ENCODE measurements around the gene SEL1L2. TPM values are rescaled to one million over a fixed set of nuclear protein-coding genes. Genes with fewer than 3 reads are reported as not detected.

The SEL1L2 gene
- polyA plus RNA-seq, 3 donors, result not detected

DNA sequence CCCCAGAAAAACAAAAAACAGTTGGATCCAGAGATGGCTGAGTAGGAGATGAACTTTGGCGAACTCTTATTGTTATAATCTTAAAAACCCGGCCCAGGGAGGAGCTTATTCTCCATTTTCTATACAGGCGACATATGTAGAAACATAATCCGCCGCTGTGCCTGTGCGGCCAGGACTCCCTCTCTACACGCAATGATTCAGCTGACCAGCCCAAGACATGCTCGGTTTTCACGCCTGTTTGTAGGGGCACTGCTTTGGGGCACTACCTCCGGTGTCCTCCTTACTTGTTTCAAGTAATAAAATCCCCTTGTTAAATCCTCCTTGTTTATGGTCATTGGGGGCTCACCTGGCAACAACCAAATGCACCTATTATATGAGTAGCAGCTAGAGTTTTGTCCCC, 89.9 kb downstream of the SEL1L2 start:
- no peaks in the 10 kb centered on the region for H3K4me1 Mint-ChIP-seq

GRCh38 chr20:13898012-13898612, 92.3 kb downstream of the SEL1L2 start:
- TF ChIP-seq, protein P1, sequence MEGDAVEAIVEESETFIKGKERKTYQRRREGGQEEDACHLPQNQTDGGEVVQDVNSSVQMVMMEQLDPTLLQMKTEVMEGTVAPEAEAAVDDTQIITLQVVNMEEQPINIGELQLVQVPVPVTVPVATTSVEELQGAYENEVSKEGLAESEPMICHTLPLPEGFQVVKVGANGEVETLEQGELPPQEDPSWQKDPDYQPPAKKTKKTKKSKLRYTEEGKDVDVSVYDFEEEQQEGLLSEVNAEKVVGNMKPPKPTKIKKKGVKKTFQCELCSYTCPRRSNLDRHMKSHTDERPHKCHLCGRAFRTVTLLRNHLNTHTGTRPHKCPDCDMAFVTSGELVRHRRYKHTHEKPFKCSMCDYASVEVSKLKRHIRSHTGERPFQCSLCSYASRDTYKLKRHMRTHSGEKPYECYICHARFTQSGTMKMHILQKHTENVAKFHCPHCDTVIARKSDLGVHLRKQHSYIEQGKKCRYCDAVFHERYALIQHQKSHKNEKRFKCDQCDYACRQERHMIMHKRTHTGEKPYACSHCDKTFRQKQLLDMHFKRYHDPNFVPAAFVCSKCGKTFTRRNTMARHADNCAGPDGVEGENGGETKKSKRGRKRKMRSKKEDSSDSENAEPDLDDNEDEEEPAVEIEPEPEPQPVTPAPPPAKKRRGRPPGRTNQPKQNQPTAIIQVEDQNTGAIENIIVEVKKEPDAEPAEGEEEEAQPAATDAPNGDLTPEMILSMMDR (IDR thresholded peaks at IDR 0.05), result no peak
- H3K4me1 Mint-ChIP-seq, result no peaks in the 10 kb centered on the region
- no peak overlapping the region for H3K4me3 Mint-ChIP-seq
- no peak overlapping the region for H3K27ac ChIP-seq (ENCODE audit: low read depth in 1 of 2, low read length in 2 of 2)
- no peak overlapping the region for H2AFZ ChIP-seq (ENCODE audit: insufficient read depth, low read depth, low read length, poor library complexity, severe bottlenecking)
- H4K20me1 ChIP-seq (ENCODE audit: insufficient read depth, low read length), result no peaks in the 10 kb centered on the region
- no peaks in the 10 kb centered on the region for H3K79me2 ChIP-seq (ENCODE audit: insufficient read depth, low read length)
- no peak for DNase-seq
- H3K27ac Mint-ChIP-seq, result no peak overlapping the region
- WGBS (ENCODE audit: insufficient coverage), result 100% methylated on average over 2 of the region's 2 CpGs
- H3K36me3 ChIP-seq (replicated peaks in 1 of 2; ENCODE audit: control insufficient read depth in 1 of 2, insufficient read depth in 2 of 2, low read length in 2 of 2), result no peaks in the 10 kb centered on the region
- intact Hi-C loops (cut with micrococcal nuclease), result no loop called here
- no peaks in the 10 kb centered on the region for H3K27me3 ChIP-seq (ENCODE audit: control insufficient read depth in 2 of 2, insufficient read depth in 2 of 2, low read length in 2 of 2)
- H3K4me3 ChIP-seq (replicated peaks in 1 of 3; ENCODE audit: low read depth in 2 of 3, low read length in 3 of 3), result no peak overlapping the region
- peaks cover 2 to 9% (median 2%) of the 10 kb centered on the region in 3 donors for H3K27me3 Mint-ChIP-seq (ENCODE audit: low read depth in 3 of 3)
- H3K4me2 ChIP-seq (replicated peaks; ENCODE audit: extremely low read depth, low read length, poor library complexity, severe bottlenecking), result no peak overlapping the region
- no peaks in the 10 kb centered on the region for H3K36me3 Mint-ChIP-seq
- no peaks in the 10 kb centered on the region for H3K4me1 ChIP-seq (ENCODE audit: control insufficient read depth in 1 of 2, insufficient read depth in 2 of 2, low read length in 2 of 2)
- no peak overlapping the region for H3K9ac ChIP-seq (ENCODE audit: insufficient read depth, low read length, poor library complexity, severe bottlenecking)
- peaks cover under 1 to 7% (median 2%) of the 10 kb centered on the region in 7 donors for H3K9me3 Mint-ChIP-seq
- H3K9me3 ChIP-seq (replicated peaks in 1 of 2; ENCODE audit: control insufficient read depth in 1 of 2, insufficient read depth in 1 of 2, low read length in 2 of 2), result no peaks in the 10 kb centered on the region

More for the DNA sequence above, 89.9 kb downstream of the SEL1L2 start:
- Mint-ChIP-seq H3K9me3 (peaks cover 0 to 3% (median 0%) of the 10 kb centered on the region in 7 donors), H3K36me3 (no peaks in the 10 kb centered on the region), H3K27ac (no peak overlapping the region), H3K27me3 (ENCODE audit: low read depth in 3 of 3) (peaks cover 2 to 11% (median 2%) of the 10 kb centered on the region in 3 donors), H3K4me3 (no peak overlapping the region)
- no peaks in the 10 kb centered on the region for H3K9me3 ChIP-seq (replicated peaks in 1 of 2; ENCODE audit: control insufficient read depth in 1 of 2, insufficient read depth in 1 of 2, low read length in 2 of 2)
- WGBS (ENCODE audit: insufficient coverage), result 96% methylated on average over 9 of the region's 10 CpGs
- H4K20me1 ChIP-seq (ENCODE audit: insufficient read depth, low read length), result no peaks in the 10 kb centered on the region
- DNase-seq, result no peak
- no peak overlapping the region for H3K27ac ChIP-seq (ENCODE audit: low read depth in 1 of 2, low read length in 2 of 2)
- H3K4me3 ChIP-seq (replicated peaks in 1 of 3; ENCODE audit: low read depth in 2 of 3, low read length in 3 of 3), result no peak overlapping the region
- no peaks in the 10 kb centered on the region for H3K79me2 ChIP-seq (ENCODE audit: insufficient read depth, low read length)
- no peak overlapping the region for H3K4me2 ChIP-seq (replicated peaks; ENCODE audit: extremely low read depth, low read length, poor library complexity, severe bottlenecking)
- H3K27me3 ChIP-seq (ENCODE audit: control insufficient read depth in 2 of 2, insufficient read depth in 2 of 2, low read length in 2 of 2), result no peaks in the 10 kb centered on the region
- no peak overlapping the region for H3K9ac ChIP-seq (ENCODE audit: insufficient read depth, low read length, poor library complexity, severe bottlenecking)
- H2AFZ ChIP-seq (ENCODE audit: insufficient read depth, low read depth, low read length, poor library complexity, severe bottlenecking), result no peak overlapping the region
- intact Hi-C loops (cut with micrococcal nuclease), result no loop called here
- TF ChIP-seq, protein P1 (IDR thresholded peaks at IDR 0.05), result no peak
- no peaks in the 10 kb centered on the region for H3K4me1 ChIP-seq (ENCODE audit: control insufficient read depth in 1 of 2, insufficient read depth in 2 of 2, low read length in 2 of 2)
- H3K36me3 ChIP-seq (replicated peaks in 1 of 2; ENCODE audit: control insufficient read depth in 1 of 2, insufficient read depth in 2 of 2, low read length in 2 of 2), result no peaks in the 10 kb centered on the region
